HG03457 (cell line): ENCODE data around the gene SMOC2.
"Not testable (repeated sequence)": the region's sequence is repeated elsewhere in the genome, so short reads cannot be mapped to it uniquely, and the experiment has no call there.

Experiments used
- ATAC-seq: cut with Tn5 transposase; IDR thresholded peaks from one replicate; pipeline ENCODE4 v1.9.1; 2021; ENCODE audit warnings: moderate number of reproducible peaks; ENCODE audit not compliant: unreplicated experiment

SMOC2 gene

GRCh38 chr6:168598251-168599117, 157.5 kb downstream of the SMOC2 start:
- ATAC-seq = no peak

- ATAC-seq = no peak
These were observed 158.1 kb downstream of the SMOC2 start for GRCh38 chr6:168599118-168599494.

- no peak for ATAC-seq
These were observed 158.9 kb downstream of the SMOC2 start for GRCh38 chr6:168599769-168600330.

- no peak for ATAC-seq
These were observed 159.4 kb downstream of the SMOC2 start for GRCh38 chr6:168600381-168600780.

GRCh38 chr6:168601111-168601510, 160.1 kb downstream of the SMOC2 start:
- ATAC-seq = no peak

- no peak for ATAC-seq
These were observed 160.6 kb downstream of the SMOC2 start for GRCh38 chr6:168601546-168601945.

- ATAC-seq = no peak
These were observed 161.6 kb downstream of the SMOC2 start for GRCh38 chr6:168602576-168602975.

- ATAC-seq = no peak
These were observed 162.2 kb downstream of the SMOC2 start for GRCh38 chr6:168603234-168603633.

GRCh38 chr6:168605964-168606363, 165.0 kb downstream of the SMOC2 start:
- ATAC-seq = no peak

- no peak for ATAC-seq
These were observed 165.7 kb downstream of the SMOC2 start for GRCh38 chr6:168606722-168607121.

GRCh38 chr6:168607272-168608112, 166.5 kb downstream of the SMOC2 start:
- ATAC-seq = no peak

- ATAC-seq = no peak
These were observed 167.1 kb downstream of the SMOC2 start for GRCh38 chr6:168608113-168608400.

GRCh38 chr6:168609026-168609685, 168.2 kb downstream of the SMOC2 start:
- no peak for ATAC-seq

- no peak for ATAC-seq
These were observed 169.0 kb downstream of the SMOC2 start for GRCh38 chr6:168609914-168610490.

- not testable (repeated sequence) for ATAC-seq
These were observed 170.0 kb downstream of the SMOC2 start for GRCh38 chr6:168610966-168611365.

- ATAC-seq = no peak
These were observed 170.7 kb downstream of the SMOC2 start for GRCh38 chr6:168611691-168612090.

GRCh38 chr6:168612586-168612985, 171.6 kb downstream of the SMOC2 start:
- ATAC-seq = no peak

- ATAC-seq = no peak
These were observed 174.9 kb downstream of the SMOC2 start for GRCh38 chr6:168615837-168616236.

GRCh38 chr6:168616816-168617765, 176.1 kb downstream of the SMOC2 start:
- ATAC-seq = no peak
